Amniotic stem cell (primary cell): Measurements from ENCODE around the gene LRP1B.

Experiments used
- DNase-seq: peaks from one replicate; lab custom pipeline; 2025; lab: John Stamatoyannopoulos, UW

Gene LRP1B

DNA sequence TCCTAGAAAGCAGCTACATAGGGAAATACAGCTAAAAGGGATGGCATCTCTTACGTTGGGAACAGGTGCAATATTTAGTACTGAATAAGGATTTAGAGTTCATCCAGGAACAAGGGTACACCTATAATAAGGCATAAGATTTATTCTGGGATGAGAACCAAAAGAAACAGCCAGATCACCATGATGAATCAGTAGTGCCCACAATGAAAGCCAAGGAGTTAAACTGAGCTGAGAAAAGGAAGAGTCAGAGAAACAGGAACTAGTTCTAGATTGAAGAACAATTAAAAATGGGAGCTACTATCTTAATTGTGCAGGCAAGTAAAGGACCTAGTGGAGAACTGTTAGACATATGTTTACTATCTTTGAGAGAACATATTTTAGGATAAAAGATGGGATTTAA is 692.3 kb downstream of the LRP1B start:
- no peak for DNase-seq

DNA sequence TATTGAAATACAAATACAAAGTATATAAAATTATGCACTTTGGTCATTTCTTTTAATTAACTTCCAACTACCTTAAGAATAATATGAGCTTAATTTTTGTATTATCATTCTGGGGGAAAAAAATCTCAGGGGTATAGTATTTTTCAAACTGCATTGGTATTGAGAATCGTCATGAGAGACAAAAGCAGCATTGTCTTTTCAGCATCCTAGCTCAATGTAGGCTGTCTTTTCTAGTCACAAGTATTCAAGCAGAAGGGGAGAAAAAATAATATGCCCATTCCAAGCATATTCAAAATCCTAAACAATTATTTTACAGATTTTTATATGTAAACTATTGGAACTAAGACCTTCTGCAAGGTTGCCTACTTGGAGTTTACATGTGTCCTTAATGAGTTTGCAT is 693.3 kb downstream of the LRP1B start:
- no peak for DNase-seq

DNA sequence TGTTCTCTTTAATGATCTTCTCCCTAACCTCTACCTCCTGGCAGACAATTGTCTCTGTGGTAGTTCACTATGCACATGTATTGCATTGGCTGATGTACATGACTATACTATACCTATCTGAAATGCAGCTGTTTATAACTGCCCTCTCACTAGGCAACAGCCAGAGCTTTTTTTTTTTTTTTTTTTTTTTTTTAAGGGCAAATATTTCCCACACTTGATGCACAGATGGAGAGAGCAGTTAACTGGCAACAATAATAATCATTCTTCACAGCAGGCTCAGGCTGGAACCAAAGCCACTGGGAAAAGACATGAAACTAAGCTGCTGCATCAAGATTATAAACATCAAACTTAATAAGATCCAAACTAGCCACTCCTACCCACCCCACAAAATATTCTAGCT is 707.7 kb downstream of the LRP1B start:
- DNase-seq, result no peak

DNA sequence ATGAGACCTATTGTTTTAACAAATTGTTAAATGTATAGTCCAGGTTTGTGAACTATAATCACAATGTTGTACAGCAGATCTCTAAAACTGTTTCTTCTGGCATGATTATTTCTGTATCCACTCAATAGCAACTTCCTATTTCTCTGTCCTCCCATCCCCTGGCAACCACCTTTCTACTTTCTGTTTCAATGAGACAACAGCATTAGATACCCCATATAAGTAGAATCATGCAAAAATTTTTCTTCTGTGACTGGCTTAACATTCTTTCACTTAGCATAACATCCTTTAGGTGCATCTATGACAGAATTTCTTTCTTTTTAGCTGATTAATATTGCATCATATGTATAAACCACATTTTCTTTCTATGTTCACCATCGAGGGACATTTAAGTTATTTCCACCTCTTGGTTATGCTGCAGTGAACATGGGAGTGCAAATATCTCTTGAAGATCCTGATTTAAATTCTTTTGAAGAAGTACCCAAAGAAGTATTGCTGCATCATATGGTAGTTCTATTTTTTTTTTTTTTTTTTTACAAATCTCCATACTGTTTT is 713.5 kb downstream of the LRP1B start:
- no peak for DNase-seq

DNA sequence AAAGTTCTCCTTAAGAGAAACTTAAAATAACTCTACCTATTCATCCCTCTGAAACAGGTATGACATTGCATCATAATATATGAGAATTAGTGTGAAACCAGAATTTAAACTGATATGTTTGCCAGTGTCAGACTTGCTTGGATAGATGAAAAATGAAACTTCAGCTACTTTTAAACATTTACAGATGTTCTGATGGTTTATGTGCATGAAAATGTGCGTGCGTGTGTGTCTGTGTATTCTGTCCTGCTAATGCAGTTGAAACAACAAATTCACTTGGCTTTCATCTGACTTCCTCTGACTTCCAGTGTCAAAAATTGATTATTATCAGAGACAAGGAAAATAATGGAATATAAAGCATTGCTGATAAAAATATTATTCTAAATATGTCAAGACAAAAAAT is 719.4 kb downstream of the LRP1B start:
- no peak for DNase-seq

DNA sequence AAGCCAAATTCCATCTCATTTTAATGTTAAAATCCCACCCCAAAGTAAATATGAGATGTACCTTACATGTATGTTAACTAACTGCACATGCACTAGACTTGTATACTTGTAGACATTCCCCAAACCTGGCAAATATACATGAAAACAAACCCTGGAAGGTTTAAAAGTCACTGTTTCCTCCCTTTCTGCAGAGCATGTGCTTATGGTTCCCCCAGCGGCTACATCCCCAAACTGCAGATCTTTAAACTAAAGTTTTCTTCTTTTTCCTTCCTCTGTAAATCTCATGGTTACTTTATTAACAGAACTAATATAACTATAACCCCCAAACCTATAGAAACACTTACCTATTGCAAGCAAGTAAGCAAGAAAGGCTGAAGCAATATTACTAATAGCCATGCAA is 731.5 kb downstream of the LRP1B start:
- DNase-seq, result no peak

DNA sequence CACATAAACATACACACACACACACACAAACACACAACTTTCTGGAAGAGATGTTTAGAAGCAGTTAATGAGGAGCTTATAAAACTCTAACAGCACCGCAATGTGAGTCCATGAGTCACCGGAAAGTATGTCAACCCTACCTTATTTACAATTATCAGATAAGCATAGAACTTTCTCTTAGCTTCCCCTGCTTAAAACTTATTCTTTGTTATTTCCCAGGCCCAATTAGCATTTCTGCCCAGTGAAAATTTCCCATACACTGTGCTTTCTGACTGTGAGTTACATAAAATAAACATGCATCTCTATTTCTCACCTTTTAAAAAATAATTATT is 737.6 kb downstream of the LRP1B start:
- peak; percentile 7 for DNase-seq

DNA sequence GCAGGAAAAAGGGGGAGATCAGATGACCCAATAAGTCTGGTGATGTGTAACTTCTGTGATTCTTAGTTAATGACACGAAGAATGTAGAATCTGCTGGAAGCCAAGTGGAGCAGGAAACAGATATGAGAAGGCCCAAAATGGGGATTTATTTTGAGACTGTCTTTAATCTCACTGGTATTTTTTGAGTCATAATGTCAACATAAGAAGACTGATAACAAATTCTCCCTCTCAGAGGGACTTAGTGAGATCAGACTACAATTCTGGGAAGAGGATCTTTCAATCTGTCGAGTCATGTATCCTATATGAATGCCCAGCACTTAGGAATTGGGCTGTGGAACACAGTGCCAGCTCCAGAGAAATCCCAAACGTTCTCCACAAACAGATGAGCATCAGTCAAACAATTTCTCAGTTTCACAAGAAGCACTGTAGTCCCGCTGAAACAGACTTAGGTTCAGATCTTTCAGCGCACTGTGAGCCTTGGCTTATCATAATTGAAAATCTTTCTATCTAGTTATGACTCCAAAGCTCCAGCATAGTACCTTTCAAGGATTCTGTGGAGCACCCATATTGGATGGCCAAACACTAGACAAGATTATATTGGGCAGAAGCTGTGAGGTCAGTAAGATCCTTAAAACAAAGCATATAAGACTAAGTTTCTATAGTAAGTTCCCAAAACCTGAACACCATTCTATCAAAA is 738.2 kb downstream of the LRP1B start:
- peak; percentile 68 for DNase-seq

DNA sequence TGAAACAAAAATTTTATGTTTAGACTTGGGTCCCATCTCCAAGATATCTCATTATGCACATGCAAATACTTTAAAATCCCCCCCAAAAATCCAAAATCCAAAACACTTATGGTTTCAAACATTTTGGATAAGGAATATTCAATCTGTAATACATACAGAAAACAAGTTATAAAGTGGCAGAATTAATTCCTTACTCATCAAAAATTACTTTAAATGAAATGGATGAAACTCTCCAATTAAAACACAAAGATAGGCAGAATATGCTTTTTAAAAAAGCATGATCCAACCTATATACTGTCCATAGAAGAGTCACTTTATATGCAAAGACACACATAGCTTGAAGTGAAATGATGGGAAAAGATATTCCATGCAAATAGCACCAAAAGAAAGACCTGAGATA is 744.6 kb downstream of the LRP1B start:
- no peak for DNase-seq

DNA sequence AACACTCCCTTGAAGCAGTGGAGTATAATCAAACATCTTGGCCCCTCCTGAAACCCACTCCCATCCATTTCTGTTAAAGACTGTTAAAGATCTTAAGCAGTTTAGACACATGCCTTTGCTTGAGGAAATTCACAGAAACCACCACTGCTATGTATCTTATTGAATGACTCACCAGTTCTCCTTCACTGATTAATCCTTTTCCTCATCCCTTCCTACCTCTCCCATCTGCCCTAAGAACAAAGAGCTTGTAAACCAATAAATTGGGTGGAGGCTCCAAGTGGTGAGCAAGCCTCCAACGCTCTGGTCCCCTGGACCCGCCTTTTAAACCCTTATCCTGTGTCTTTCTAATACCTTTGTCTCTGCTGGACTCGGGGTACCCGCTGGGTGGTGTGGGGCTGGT is 746.1 kb downstream of the LRP1B start:
- no peak for DNase-seq

DNA sequence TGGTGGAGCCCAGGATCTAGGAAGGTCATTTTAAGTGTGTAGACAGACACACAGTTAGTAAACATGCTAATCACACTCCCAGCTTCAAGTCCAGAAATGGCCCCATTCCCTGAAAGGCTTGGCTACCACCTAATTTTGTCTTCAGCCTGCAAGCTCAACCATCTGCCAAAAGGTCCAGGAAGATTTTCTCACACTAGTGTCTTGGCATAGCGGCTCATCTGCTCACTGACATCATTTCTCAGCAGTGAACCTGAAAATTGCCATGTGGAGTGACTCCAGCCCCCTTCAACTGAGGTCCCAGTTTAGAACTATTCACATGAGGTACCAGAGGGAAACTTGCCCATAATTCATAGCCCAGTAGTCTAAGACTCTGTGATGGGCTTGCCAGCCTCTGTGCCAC is 748.9 kb downstream of the LRP1B start:
- no peak for DNase-seq

DNA sequence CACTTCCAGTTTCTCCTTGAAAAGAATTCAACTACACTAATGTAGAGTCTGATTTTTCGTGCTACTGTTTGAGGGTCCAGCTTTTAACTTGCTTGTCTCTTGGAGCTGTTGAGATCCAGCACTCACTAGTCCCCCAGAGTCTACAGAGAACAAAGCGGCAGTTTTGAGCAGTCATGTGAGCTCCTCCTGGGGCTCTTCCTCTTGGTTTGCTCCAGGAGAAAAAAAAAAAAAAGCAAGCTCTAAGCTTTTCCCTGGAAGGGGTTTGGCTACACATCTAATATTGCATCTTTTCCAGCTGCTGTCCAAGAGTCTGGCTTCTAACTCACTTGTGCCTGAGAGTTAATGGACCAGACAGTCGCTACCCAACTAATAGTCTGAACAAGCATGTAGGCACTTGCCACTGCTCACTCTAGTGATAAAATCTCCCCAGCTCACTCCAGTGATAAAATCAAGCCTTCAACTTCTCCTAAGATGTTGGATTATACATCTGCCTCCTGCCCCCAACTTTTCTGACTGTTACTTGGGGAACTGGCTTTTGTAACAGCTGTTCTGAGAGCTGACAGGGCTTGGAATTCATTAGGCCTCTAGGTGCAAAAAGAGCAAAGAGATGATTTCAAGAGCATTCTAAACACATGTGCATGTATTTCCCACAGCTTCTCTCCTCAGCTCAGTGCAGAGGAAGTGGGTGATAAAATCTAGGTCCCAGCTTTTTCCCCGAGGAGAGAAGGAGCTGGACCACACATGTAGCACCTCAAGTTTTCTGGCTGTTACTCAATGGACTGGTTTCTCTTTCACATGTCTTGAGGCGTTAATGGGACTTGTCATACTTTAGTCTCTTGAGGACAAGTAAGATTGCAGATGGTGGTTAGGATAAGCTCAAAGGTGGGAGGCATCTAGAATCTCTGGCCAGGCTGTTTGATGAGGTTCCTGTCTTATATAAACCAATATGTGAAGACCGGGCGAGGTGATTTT is 750.5 kb downstream of the LRP1B start:
- no peak for DNase-seq

DNA sequence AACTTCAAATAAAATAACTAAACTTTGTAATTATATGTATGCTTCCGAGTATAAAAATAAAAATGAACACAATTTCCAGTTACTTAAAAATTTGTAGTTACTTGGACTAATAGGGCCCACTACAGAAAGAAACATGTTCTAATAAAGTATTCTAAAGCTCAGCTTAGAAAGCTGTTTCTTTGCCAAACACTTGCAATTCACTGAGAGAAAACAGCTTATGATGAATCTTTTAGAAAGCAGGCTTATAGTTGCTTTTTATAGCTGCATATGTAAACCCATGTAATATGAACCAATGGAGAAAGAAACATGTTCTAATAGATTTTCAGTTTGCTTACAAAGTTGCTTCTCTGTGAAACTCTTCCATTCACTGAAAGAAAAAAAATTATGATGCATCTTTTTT is 766.0 kb downstream of the LRP1B start:
- no peak for DNase-seq

DNA sequence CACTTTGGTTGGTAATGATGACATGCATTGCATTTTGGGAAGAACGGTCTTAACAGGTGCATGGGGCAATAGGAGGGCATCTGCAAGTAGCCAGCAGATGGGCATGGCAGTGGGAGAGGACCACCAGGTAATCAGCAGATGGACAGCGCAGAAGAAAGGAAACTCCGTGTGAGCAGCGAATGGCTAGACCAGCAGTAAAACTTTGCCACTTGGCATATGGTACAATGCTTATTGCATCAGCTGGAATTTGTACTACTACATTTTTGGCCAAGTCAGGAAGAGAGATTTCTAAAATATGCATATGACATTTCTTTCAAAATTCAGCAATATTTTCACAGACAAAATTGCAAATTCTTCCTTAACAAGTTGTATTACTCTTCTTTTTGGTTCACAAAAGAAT is 768.5 kb downstream of the LRP1B start:
- no peak for DNase-seq

DNA sequence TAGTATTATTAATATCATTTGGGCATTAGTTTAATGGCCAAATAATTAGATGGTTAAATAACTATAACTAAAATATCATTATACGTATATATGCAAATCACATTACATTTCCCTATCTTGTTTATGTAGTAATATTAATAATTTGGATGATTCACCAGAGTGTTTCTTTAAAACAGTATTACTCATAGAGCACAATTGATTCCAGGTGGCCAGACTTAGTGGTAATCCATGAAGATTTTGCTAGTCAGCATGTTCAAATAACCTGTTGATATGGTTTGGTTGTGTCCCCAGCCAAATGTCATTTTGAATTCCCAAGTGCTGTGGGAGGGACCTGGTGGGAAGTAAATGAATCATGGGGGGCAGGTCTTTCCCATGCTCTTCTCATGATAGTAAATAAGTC is 782.3 kb downstream of the LRP1B start:
- no peak for DNase-seq

DNA sequence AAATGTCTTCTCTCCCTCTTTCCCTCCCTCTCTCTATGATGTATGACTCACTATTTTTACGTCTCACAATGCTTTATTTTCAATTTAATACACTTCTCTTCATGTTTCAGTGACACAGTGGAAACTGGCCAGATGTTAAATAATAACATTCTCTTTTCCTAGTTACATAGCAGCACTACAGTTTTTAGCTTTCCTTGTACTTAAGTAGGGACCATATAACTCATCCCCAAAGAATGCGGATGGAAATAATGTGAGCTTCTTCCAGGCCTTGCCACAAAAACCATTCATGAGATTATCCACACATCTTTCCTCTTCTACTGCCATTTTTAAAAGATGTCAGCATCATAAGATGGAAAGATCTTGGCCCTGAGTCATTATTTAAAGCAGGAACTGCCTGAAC is 789.4 kb downstream of the LRP1B start:
- DNase-seq, result peak; percentile 74

DNA sequence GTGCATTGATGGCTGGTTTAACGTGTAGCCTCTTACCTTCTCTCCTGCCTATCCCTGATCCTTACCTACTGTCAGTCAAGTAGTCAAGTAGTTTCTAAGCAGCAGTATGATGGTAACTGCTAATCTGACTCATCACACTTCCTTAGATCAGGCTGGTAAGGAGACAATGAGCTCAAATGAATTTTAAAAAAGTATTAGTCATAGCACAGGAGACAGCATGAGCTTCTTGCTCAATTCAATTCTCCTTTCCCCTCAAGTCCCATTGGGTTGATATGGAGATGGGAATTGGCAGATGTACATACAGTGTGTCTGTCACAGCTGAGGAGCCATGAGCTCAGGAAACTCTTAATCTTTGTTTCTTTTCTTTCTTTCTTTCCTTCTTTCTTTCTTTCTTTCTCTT is 799.7 kb downstream of the LRP1B start:
- DNase-seq, result peak; percentile 28

DNA sequence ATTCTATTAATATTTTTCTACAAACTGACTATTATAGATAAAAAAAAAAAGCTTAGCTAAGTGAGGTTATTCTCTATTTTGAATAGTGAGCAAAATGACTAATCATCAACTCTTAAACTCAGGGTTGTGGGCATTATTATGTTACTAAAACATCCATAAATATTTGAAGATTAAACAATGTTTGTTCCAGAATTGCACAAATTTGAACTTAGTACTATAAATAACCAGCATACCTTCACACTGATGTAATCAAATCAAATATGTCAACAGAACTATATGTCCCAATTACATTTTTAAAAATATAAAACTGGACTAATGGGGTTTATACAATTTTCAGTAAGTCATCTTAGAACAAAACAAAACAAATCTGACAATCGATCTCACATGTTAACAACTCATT is 800.9 kb downstream of the LRP1B start:
- no peak for DNase-seq

DNA sequence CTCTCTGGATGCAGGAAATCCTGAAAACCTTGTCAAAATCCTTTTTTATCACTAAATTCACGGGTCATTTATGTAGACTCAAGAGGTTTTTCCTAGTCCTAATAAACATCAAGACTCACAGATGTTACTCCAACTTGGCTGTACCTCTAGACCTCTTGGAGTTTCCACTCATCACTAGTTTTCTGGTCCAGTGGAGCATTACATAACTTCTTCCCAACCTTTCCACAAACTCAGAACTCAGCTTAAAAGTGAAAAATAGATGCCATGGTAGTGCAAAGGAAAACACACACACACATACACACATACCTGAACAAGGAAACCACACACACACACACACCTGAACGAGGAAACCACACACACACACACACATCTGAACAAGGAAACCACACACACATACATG is 807.2 kb downstream of the LRP1B start:
- no peak for DNase-seq

DNA sequence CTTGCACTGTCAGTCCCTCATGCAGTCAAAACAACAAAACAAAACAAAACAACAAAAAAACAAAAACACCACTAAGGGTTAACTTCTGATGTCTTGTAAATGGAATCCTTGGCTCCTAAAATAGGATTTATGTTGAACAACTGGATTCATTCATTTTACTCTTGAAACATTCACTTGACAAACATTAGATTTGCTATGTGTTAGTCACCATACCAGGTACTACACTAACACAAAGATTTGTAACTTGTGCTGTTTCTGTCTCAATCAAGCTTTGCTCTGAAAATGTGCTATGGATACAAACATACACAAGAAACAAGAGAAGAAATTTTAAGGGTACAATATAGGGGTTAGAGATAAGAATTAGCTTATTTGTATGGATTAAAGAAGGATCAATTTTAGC is 812.8 kb downstream of the LRP1B start:
- no peak for DNase-seq

DNA sequence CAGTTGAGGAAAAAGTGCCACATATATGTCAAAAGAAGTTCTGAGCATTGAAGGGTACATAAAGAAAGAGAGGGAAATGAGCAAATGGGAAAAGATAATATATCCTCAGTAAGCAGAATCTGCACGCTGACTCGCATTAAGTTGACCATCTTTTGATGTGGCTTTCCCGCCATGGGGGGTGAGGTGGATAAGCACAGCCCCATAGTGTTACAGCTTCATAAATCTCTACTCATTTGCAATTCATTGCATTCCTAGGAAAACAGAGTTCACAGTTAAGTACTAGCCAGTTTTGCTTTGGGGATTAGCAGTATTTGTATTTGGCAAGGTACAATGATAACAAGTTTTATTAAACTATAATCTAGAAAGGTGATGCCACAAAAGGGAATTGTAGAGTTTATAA is 814.2 kb downstream of the LRP1B start:
- DNase-seq, result no peak

DNA sequence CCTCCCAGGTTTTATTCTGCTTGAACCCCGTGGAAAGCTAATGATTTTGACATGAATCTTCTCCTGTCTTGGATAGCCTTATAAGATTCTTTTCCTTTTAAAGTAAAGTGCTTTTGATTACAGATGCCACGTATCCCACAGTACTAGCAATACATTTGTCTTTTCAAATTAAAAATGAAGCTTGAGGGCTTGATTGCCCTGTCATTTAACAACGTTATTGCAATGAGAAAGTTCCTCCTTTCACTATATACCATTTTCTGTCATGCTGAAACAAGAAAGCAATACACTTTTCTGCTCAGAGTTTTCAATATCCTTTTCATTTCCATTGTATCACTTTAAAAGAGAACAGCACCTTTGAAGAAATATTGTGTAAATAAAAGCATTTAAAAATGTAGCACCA is 814.7 kb downstream of the LRP1B start:
- DNase-seq, result no peak

DNA sequence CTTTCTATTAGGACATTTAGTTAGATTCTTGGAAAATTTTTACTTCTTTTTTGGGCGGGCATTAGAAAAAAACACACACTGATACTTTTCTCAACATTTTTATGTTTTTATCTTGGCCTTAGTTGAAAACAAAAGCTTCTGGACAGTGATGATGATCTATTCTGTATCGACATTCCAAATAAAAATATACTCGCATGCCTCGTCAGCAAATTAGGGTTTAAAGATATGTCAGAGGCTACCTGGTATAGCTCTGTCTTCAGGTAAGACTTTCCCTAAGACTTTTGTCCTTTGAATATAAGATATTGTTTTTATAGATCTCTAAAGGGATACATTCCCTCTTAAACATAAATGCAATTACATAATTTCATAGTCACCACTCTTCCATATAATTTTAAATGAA is 816.8 kb downstream of the LRP1B start:
- no peak for DNase-seq
